RWPE2 (cell line): ENCODE results near the gene ZNF212.
A peak's percentile ranks its signal among the peaks of the same experiment; 100 is the strongest.
"Not testable (repeated sequence)": the region's sequence is repeated elsewhere in the genome, so short reads cannot be mapped to it uniquely, and the experiment has no call there.

Experiments
- ATAC-seq: fragments of 200-7000 bp; cut with Tn5 transposase; 3 replicates; pipeline ENCODE4 v1.9.1; 2021; ENCODE audit warnings: low read depth
- DNase-seq: peaks from one replicate; pipeline ENCODE4 v3.0.0-alpha.2; 2020; ENCODE audit warnings: low spot score
- H3K27ac ChIP-seq: fragments of 450-650 bp; 2 replicates; pipeline ENCODE4 v1.5.1; 2017; ENCODE audit warnings: mild to moderate bottlenecking; ENCODE audit not compliant: poor library complexity, severe bottlenecking
- H3K27me3 ChIP-seq: fragments of 250-450 bp; sonication (Bioruptor Pico); 2 replicates; pipeline ENCODE4 v1.5.1; 2021; ENCODE audit warnings: mild to moderate bottlenecking, moderate library complexity; ENCODE audit not compliant: insufficient read depth, poor library complexity, severe bottlenecking
- H3K36me3 ChIP-seq: fragments of 250-450 bp; sonication (Bioruptor Pico); 2 replicates; pipeline ENCODE4 v1.5.1; 2020; ENCODE audit warnings: low read depth, mild to moderate bottlenecking, moderate library complexity
- H3K4me1 ChIP-seq: fragments of 250-450 bp; sonication (Bioruptor Pico); 2 replicates; pipeline ENCODE4 v1.5.1; 2021; ENCODE audit warnings: mild to moderate bottlenecking, moderate library complexity; ENCODE audit not compliant: insufficient read depth, poor library complexity, severe bottlenecking
- H3K4me3 ChIP-seq: fragments of 250-450 bp; sonication (Bioruptor Pico); 2 replicates; pipeline ENCODE4 v1.5.1; 2021; ENCODE audit warnings: mild to moderate bottlenecking, moderate library complexity; ENCODE audit not compliant: severe bottlenecking
- H3K9me3 ChIP-seq: fragments of 250-450 bp; sonication (Bioruptor Pico); 2 replicates; pipeline ENCODE4 v1.5.1; 2021; ENCODE audit warnings: mild to moderate bottlenecking, moderate library complexity; ENCODE audit not compliant: severe bottlenecking
- CTCF ChIP-seq: fragments of 450-650 bp; IDR thresholded peaks from one replicate; pipeline ENCODE4 v1.5.1; 2017; ENCODE audit warnings: mild to moderate bottlenecking, moderate library complexity; ENCODE audit not compliant: poor library complexity, severe bottlenecking

Gene ZNF212

GRCh38 chr7:149257146-149257545 lies 17.7 kb downstream of the ZNF212 start:
- Histone ChIP-seq H3K4me3 (no peak overlapping the region), H3K27me3 (no peaks in the 10 kb centered on the region), H3K27ac (peak overlapping the region; percentile 17), H3K9me3 (no peaks in the 10 kb centered on the region), H3K4me1 (peaks cover 4% of the 10 kb centered on the region), H3K36me3 (peaks cover 27% of the 10 kb centered on the region)
- peak; percentile 5; the same call in 1 of the 3 replicates for ATAC-seq
- no peak for TF ChIP-seq CTCF
- DNase-seq, result no peak

- H3K9me3 ChIP-seq, result no peaks in the 10 kb centered on the region
- no peak for DNase-seq
- peak; percentile 38 for ATAC-seq
- H3K27me3 ChIP-seq, result no peaks in the 10 kb centered on the region
- peak overlapping the region; percentile 85 for H3K27ac ChIP-seq
- H3K4me3 ChIP-seq, result peak overlapping the region; percentile 63
- H3K36me3 ChIP-seq, result peaks cover 20% of the 10 kb centered on the region
- peaks cover 4% of the 10 kb centered on the region for H3K4me1 ChIP-seq
- no peak for TF ChIP-seq CTCF
These were observed 21.9 kb downstream of the ZNF212 start for GRCh38 chr7:149261316-149261828.

GRCh38 chr7:149261829-149262617 lies 22.6 kb downstream of the ZNF212 start, which contains the start of gene ZNF783:
ZNF783 (plus strand) TSS chr7:149262196; CDS start chr7:149262334, 138 bp downstream.
- Histone ChIP-seq H3K9me3 (no peaks in the 10 kb centered on the region), H3K27me3 (no peaks in the 10 kb centered on the region), H3K4me1 (peaks cover 4% of the 10 kb centered on the region), H3K4me3 (peak within 1 kb of the TSS; percentile 63), H3K36me3 (peaks cover 24% of the 10 kb centered on the region), H3K27ac (peak within 1 kb of the TSS; percentile 85)
- ATAC-seq (peak; percentile 85), DNase-seq (peak; percentile 70)
- TF ChIP-seq CTCF, result peak; percentile 96

GRCh38 chr7:149266451-149266850 lies 27.0 kb downstream of the ZNF212 start:
- no peak for TF ChIP-seq CTCF
- no peak overlapping the region for H3K27ac ChIP-seq
- no peaks in the 10 kb centered on the region for H3K27me3 ChIP-seq
- H3K9me3 ChIP-seq, result no peaks in the 10 kb centered on the region
- H3K36me3 ChIP-seq, result peaks cover 62% of the 10 kb centered on the region
- ATAC-seq (no peak), DNase-seq (no peak)
- H3K4me1 ChIP-seq, result no peaks in the 10 kb centered on the region
- no peak overlapping the region for H3K4me3 ChIP-seq

GRCh38 chr7:149267733-149268132 lies 28.3 kb downstream of the ZNF212 start:
- H3K9me3 ChIP-seq, result no peaks in the 10 kb centered on the region
- H3K36me3 ChIP-seq, result peaks cover 74% of the 10 kb centered on the region
- no peaks in the 10 kb centered on the region for H3K4me1 ChIP-seq
- H3K27me3 ChIP-seq, result no peaks in the 10 kb centered on the region
- H3K27ac ChIP-seq, result no peak overlapping the region
- no peak for DNase-seq
- ATAC-seq, result no peak
- no peak for TF ChIP-seq CTCF
- H3K4me3 ChIP-seq, result no peak overlapping the region

GRCh38 chr7:149274424-149274823 lies 35.0 kb downstream of the ZNF212 start:
- H3K4me3 ChIP-seq, H3K27me3 ChIP-seq: not testable (repeated sequence)

More at GRCh38 chr7:149274424-149274823, 35.0 kb downstream of the ZNF212 start:
- not testable (repeated sequence) for H3K27ac ChIP-seq, H3K9me3 ChIP-seq, DNase-seq, H3K4me1 ChIP-seq, ATAC-seq
- peaks cover 77% of the 10 kb centered on the region for H3K36me3 ChIP-seq
